ENCODE results near the gene SECISBP2L.

Gene SECISBP2L

DNA sequence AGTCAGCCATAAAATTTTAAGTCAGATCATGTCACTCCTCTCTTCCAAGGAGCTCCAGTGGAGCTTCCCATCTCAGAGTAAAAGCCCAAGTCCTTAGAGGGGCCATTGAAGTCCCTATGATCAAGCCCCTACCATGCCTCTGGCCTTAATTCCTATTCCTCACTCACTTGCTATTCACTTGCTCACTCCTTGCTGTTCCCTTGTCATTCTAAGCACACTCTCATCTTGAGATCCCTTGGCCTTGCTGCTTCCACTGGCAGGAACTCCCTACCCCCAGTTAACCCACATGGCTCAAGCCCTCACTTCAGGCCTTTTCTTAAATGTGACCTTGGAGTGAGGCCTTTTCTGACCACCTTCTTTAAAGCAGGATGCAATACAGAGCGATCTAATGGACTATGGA is 12.3 kb upstream of the SECISBP2L start:
- TF ChIP-seq SIN3A (IDR thresholded peaks at IDR 0.05; ENCODE audit: borderline replicate concordance, insufficient read depth, low read length) (no peak), TAF1 (IDR thresholded peaks at IDR 0.05; ENCODE audit: borderline replicate concordance, insufficient read depth, low read length) (no peak), FOXP2 (optimal IDR thresholded peaks at IDR 0.05; ENCODE audit: borderline replicate concordance, extremely low read depth, extremely low read length, insufficient read depth) (no peak), POLR2AphosphoS5 (IDR thresholded peaks at IDR 0.05; ENCODE audit: low read depth, low read length) (no peak)
- TF ChIP-seq, protein P1, sequence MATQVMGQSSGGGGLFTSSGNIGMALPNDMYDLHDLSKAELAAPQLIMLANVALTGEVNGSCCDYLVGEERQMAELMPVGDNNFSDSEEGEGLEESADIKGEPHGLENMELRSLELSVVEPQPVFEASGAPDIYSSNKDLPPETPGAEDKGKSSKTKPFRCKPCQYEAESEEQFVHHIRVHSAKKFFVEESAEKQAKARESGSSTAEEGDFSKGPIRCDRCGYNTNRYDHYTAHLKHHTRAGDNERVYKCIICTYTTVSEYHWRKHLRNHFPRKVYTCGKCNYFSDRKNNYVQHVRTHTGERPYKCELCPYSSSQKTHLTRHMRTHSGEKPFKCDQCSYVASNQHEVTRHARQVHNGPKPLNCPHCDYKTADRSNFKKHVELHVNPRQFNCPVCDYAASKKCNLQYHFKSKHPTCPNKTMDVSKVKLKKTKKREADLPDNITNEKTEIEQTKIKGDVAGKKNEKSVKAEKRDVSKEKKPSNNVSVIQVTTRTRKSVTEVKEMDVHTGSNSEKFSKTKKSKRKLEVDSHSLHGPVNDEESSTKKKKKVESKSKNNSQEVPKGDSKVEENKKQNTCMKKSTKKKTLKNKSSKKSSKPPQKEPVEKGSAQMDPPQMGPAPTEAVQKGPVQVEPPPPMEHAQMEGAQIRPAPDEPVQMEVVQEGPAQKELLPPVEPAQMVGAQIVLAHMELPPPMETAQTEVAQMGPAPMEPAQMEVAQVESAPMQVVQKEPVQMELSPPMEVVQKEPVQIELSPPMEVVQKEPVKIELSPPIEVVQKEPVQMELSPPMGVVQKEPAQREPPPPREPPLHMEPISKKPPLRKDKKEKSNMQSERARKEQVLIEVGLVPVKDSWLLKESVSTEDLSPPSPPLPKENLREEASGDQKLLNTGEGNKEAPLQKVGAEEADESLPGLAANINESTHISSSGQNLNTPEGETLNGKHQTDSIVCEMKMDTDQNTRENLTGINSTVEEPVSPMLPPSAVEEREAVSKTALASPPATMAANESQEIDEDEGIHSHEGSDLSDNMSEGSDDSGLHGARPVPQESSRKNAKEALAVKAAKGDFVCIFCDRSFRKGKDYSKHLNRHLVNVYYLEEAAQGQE (IDR thresholded peaks at IDR 0.05; ENCODE audit: insufficient read depth in 1 of 2, low read depth in 2 of 2, low read length in 2 of 2), result no peak

DNA sequence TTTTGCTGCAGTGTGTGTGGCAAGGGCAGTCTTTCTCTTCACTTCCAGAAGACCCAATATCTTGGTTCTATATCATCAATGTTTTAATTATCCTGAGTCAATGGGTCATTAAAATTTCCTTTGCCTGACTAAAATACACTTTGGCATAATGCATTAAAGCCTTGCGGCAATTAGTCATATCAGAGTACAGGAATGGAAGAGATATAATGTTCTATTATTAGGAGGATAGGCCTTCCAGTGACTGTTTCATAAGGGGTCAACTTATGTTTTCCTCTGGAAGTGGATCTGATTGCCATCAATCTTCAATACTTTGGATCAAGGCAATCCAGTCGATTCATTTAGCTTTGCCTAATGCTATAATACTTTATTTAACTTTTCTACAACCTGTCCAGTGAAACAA is 9.4 kb upstream of the SECISBP2L start:
- TF ChIP-seq POLR2AphosphoS5 (IDR thresholded peaks at IDR 0.05; ENCODE audit: low read depth, low read length), result no peak
- TF ChIP-seq, protein P1 (IDR thresholded peaks at IDR 0.05; ENCODE audit: insufficient read depth in 1 of 2, low read depth in 2 of 2, low read length in 2 of 2), result no peak
- TF ChIP-seq FOXP2 (optimal IDR thresholded peaks at IDR 0.05; ENCODE audit: borderline replicate concordance, extremely low read depth, extremely low read length, insufficient read depth), result no peak
- TF ChIP-seq TAF1 (IDR thresholded peaks at IDR 0.05; ENCODE audit: borderline replicate concordance, insufficient read depth, low read length), result no peak
- TF ChIP-seq SIN3A (IDR thresholded peaks at IDR 0.05; ENCODE audit: borderline replicate concordance, insufficient read depth, low read length), result no peak

DNA sequence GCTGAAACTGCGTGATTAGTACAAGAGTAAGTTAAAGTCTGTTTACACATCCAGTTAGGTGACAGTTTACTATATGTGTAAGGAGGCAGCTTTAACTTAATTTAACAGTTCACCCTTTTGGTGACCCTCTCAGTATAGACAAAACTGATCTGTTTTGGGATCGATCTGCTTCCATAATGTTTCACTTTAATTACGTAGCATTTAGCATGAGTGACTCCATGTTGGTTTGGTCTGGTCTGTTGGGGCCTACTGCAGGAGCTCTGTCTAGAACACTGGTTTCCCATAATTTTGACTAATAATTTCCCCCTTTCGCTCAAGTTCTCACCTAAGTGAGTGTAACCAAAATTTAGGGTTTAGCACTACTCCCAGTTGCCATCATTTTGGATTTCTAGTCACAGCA is 6.4 kb upstream of the SECISBP2L start:
- no peak for TF ChIP-seq POLR2AphosphoS5 (IDR thresholded peaks at IDR 0.05; ENCODE audit: low read depth, low read length)
- TF ChIP-seq, protein P1 (IDR thresholded peaks at IDR 0.05; ENCODE audit: insufficient read depth in 1 of 2, low read depth in 2 of 2, low read length in 2 of 2), result no peak
- no peak for TF ChIP-seq SIN3A (IDR thresholded peaks at IDR 0.05; ENCODE audit: borderline replicate concordance, insufficient read depth, low read length)
- no peak for TF ChIP-seq FOXP2 (optimal IDR thresholded peaks at IDR 0.05; ENCODE audit: borderline replicate concordance, extremely low read depth, extremely low read length, insufficient read depth)
- TF ChIP-seq TAF1 (IDR thresholded peaks at IDR 0.05; ENCODE audit: borderline replicate concordance, insufficient read depth, low read length), result no peak

DNA sequence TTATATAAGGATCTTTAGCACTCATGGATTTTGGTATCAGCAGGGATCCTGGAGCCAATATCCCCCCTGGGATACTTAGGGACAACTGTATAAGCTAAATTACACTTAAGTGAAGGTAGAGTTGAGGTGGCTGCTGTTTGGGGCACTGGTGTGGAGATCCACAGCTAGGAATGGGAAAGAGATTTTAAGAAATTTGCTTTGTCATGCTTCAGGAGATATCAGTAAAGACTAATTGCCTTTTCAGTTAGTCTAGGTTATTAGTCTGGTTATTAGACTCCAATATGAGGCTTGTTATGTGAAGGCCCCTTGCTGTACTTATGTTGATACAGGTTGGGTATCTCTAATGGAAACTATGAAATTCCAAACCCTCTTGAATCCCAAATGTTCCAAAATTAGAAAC is 1.2 kb upstream of the SECISBP2L start:
- TF ChIP-seq, protein P1 (IDR thresholded peaks at IDR 0.05; ENCODE audit: insufficient read depth in 1 of 2, low read depth in 2 of 2, low read length in 2 of 2), result no peak
- TF ChIP-seq FOXP2 (optimal IDR thresholded peaks at IDR 0.05; ENCODE audit: borderline replicate concordance, extremely low read depth, extremely low read length, insufficient read depth) (no peak), SIN3A (IDR thresholded peaks at IDR 0.05; ENCODE audit: borderline replicate concordance, insufficient read depth, low read length) (no peak), POLR2AphosphoS5 (IDR thresholded peaks at IDR 0.05; ENCODE audit: low read depth, low read length) (no peak), TAF1 (IDR thresholded peaks at IDR 0.05; ENCODE audit: borderline replicate concordance, insufficient read depth, low read length) (no peak)

DNA sequence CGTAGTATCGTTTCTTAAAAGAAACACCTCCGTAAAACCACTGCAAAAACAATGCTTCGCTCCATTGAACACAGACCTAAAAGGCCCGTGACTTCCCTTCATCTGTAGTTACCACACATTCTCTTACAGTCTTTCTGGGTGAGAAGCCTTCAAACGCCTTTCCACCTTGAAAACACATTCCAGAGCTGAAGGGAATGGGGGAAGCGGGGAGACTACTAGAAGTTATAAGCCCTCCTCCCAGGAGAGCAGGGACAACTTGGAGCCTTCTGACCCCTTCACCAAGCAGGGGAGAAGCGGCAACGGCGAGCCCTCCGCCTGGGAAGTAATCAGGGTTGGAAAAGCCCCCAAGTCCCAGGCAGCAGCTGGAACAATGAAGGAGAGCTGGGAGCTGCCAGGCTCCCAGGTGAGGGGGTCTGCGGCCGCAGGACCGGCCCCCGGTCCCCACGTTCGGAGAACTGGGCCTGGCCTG is 461 bp downstream of the SECISBP2L start:
- no peak for TF ChIP-seq TAF1 (IDR thresholded peaks at IDR 0.05; ENCODE audit: borderline replicate concordance, insufficient read depth, low read length)
- no peak for TF ChIP-seq POLR2AphosphoS5 (IDR thresholded peaks at IDR 0.05; ENCODE audit: low read depth, low read length)
- TF ChIP-seq SIN3A (IDR thresholded peaks at IDR 0.05; ENCODE audit: borderline replicate concordance, insufficient read depth, low read length), result no peak
- no peak for TF ChIP-seq FOXP2 (optimal IDR thresholded peaks at IDR 0.05; ENCODE audit: borderline replicate concordance, extremely low read depth, extremely low read length, insufficient read depth)
- TF ChIP-seq, protein P1 (IDR thresholded peaks at IDR 0.05; ENCODE audit: insufficient read depth in 1 of 2, low read depth in 2 of 2, low read length in 2 of 2), result no peak
